Heart left ventricle (tissue), 16 donors: Measurements from ENCODE around the gene TUSC1. TPM values are rescaled to one million over a fixed set of nuclear protein-coding genes. Genes with fewer than 3 reads are reported as not detected.
A peak's percentile ranks its signal among the peaks of the same experiment; 100 is the strongest.

Experiments used
- ATAC-seq, 4 donors: fragments of 200-7000 bp; cut with Tn5 transposase; one replicate each; pipeline ENCODE4 v1.9.1; 2020 to 2022; ENCODE audit warnings: moderate library complexity in 4 of 4, mild to moderate bottlenecking in 3 of 4, moderate number of reproducible peaks in 1 of 4
- DNase-seq, 5 donors: peaks; one replicate each; pipeline ENCODE4 v3.0.0-alpha.2; 2020
- H3K27ac ChIP-seq, 12 donors: fragments of 200-600 bp; sonication (generic) in 4 of 12; one replicate each; pipeline versions ENCODE4 v1.5.0 to v1.8.0; 2016 to 2022; ENCODE audit warnings: mild to moderate bottlenecking in 2 of 12
- H3K27me3 ChIP-seq, 9 donors: fragments of 200-600 bp; sonication (generic) in 2 of 9; one replicate each; pipeline versions ENCODE4 v1.5.1 to v1.8.0; 2016 to 2022; ENCODE audit warnings: mild to moderate bottlenecking in 3 of 9
- H3K36me3 ChIP-seq, 9 donors: fragments of 200-600 bp; sonication (generic) in 2 of 9; one replicate each; pipeline versions ENCODE4 v1.5.0 to v1.8.0; 2018 to 2022; ENCODE audit warnings: mild to moderate bottlenecking in 2 of 9
- H3K4me1 ChIP-seq, 12 donors: fragments of 200-600 bp; sonication (generic) in 4 of 12; one replicate each; pipeline versions ENCODE4 v1.5.0 to v1.8.0; 2016 to 2022; ENCODE audit warnings: mild to moderate bottlenecking in 3 of 12
- H3K4me3 ChIP-seq, 12 donors: fragments of 200-600 bp; sonication (generic) in 4 of 12; one replicate each; pipeline versions ENCODE4 v1.5.0 to v1.8.0; 2017 to 2022; ENCODE audit warnings: mild to moderate bottlenecking in 9 of 12, moderate library complexity in 4 of 12
- H3K9me3 ChIP-seq, 12 donors: fragments of 200-600 bp; sonication (generic) in 4 of 12; one replicate each; pipeline versions ENCODE4 v1.5.0 to v1.8.0; 2016 to 2022; ENCODE audit warnings: mild to moderate bottlenecking in 1 of 12
- POLR2A ChIP-seq, 2 donors: fragments of 450-650 bp; IDR thresholded peaks; one replicate each; pipeline ENCODE4 v1.6.1; 2017; ENCODE audit warnings: antibody characterized with exemption in 2 of 2, mild to moderate bottlenecking in 2 of 2, moderate library complexity in 2 of 2
- WGBS, 4 donors: extraction: QIAGEN DNeasy Blood & Tissue Kit in 2 of 4; methylation state at CpG; one replicate each; pipeline versions ENCODE4 v1.1.5 to v1.1.7; 2013 to 2018; 5-methylcytosine and 5-hydroxymethylcytosine counted together
- intact Hi-C, 10 donors: fragments of 100-400 bp; cut with DNase I; formaldehyde crosslinking; loops; one replicate each; pipeline versions ENCODE4 v1.11.1 to v1.14.2; 2022
- long read RNA-seq, 3 donors: library from polyadenylated mRNA; unstranded; transcript quantifications; one replicate each; pipeline ENCODE4 v2.0.0, GENCODE V29; 2020 to 2021
- polyA plus RNA-seq, 2 donors: library from polyadenylated mRNA; stranded (reverse); fragments of 200-250 nt; gene quantifications; one replicate each; pipeline ENCODE4 v1.2.3, GENCODE V29; 2013
- total RNA-seq, 9 donors: library from RNA; depleted of rRNA in 2 of 9; stranded (reverse); fragments of >200 nt in 2 of 9; fragmentation: NEBNext Ultra II Directional in 3 of 9; extraction: Animal tissue kit (Norgen Biotek cat#: 25700) in 3 of 9; gene quantifications; one replicate each; pipeline versions ENCODE4 v1.1.0 to v1.2.4, GENCODE V29; 2016 to 2023
- TF ChIP-seq, protein P1 (sequence below), 12 donors: fragments of 200-600 bp; sonication (generic) in 4 of 12; IDR thresholded peaks; one replicate each; pipeline versions ENCODE4 v1.5.0 to v1.8.0; 2018 to 2022; ENCODE audit warnings: antibody characterized with exemption in 12 of 12, mild to moderate bottlenecking in 5 of 12
- donor health status: ischemic (EF 13 %, LVEDD 7.1; RV severe dilation, severe dysfunction).
- donor health status: healthy with polysubstance abuse.
- donor health status: DM: no; HTN: yes; CAD: no.
- donor health status: DM: no; HTN: no; CAD: no.
- donor health status: ischemic (EF 25% LVEDD 6.9; RV normal size, moderate dysfunction).
- donor health status: ischemic (EF 25% LVEDD 5.7; RV mildly dilated, moderate dysfunction).
- donor health status: healthy.
- donor health status: DM: yes; HTN: yes; CAD: no.
- donor health status: ischemic (EF 35%, LVEDD 5.7; RV mildly dilated, moderate dysfunction).
- donor health status: nonischemic (EF 11% LVEDD 7.7; RV severe dilation, severe dysfunction).
- donor health status: DM: yes; HTN: yes; CAD: no.
- donor health status: PGD.
- donor health status: ischemic (EF 29% LVEDD 5.4; RV normal size, mild dysfunction).
- donor health status: nonischemic (EF 23%, LVEDD 6.1; RV moderate dilation, normal function).

The TUSC1 gene
- total RNA-seq = 10 to 100 TPM in 4 of 9 donors, 1 to 10 TPM in 5; 8.2 to 21.6 (median 8.8) TPM
- 10 to 100 TPM in 1 of 2 donors, 1 to 10 TPM in 1; 6.5 to 13.1 TPM for polyA plus RNA-seq
- long read RNA-seq, donor 1, transcript TUSC1-201 (1 exons, 2,052 nt) = major isoform, 33 of 33 reads
- long read RNA-seq, donor 1, partial matches to known transcripts = 0 of 33 reads
- long read RNA-seq, donor 1, other reads (novel, unspliced or antisense) = 0 of 33 reads
- long read RNA-seq, donor 2, transcript TUSC1-201 (1 exons, 2,052 nt) = major isoform, 7 of 7 reads
- long read RNA-seq, donor 2, partial matches to known transcripts = 0 of 7 reads
- long read RNA-seq, donor 2, other reads (novel, unspliced or antisense) = 0 of 7 reads
- long read RNA-seq, donor 3, transcript TUSC1-201 (1 exons, 2,052 nt) = major isoform, 28 of 28 reads
- long read RNA-seq, donor 3, partial matches to known transcripts = 0 of 28 reads
- long read RNA-seq, donor 3, other reads (novel, unspliced or antisense) = 0 of 28 reads

DNA sequence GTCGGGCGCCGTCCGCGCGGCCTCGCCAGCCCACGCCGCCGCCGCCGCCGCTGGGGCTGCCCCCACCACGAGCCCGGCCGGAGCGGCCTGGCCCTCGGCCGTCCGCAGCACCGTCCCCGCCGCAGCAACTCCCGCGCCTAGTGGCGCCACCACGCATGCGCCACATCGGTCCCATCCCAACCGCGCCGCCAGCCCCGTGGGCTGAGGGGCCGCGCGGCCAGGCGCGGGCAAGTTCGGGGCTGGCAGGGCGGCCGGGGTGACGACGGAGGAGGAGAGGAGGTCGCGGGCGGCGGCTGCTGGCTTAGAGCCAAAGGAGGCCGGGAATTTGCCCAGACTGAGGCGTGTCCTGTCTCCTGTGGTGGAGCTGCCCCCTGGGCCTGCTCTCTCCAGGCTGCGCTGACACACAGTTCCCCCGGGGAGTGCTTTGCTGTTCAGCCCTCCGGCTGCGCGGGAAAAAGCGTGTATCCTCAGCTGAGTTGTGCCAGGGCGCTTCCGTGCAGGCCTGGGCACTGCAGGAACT lies at the start of gene TUSC1:
Gene TUSC1, minus strand, starts transcription at position 298 of the 520 bp plus-strand sequence. Its CDS starts 132 bp downstream, at position 166.
- 0 to 1% (median 0%) methylated on average over 7 to 57 of the region's 57 CpGs for WGBS, 4 donors
- Histone ChIP-seq H3K36me3 (no peaks in the 10 kb centered on the region), H3K27ac (peak within 1 kb of the TSS; percentile 93 to 100 (median 96)), H3K27me3 (no peaks in the 10 kb centered on the region), H3K9me3 (peaks cover 0 to 2% (median 0%) of the 10 kb centered on the region in 12 donors), H3K4me1 (peaks cover 0 to 24% (median 9%) of the 10 kb centered on the region in 12 donors), H3K4me3 (peak within 1 kb of the TSS; percentile 63 to 98 (median 88))
- peak; percentile 79 to 91 (median 86) for ATAC-seq
- intact Hi-C loops = no loop called here
- TF ChIP-seq POLR2A (IDR thresholded peaks at IDR 0.05) = peak in 1 of 2 donors; percentile 38
- TF ChIP-seq, protein P1, sequence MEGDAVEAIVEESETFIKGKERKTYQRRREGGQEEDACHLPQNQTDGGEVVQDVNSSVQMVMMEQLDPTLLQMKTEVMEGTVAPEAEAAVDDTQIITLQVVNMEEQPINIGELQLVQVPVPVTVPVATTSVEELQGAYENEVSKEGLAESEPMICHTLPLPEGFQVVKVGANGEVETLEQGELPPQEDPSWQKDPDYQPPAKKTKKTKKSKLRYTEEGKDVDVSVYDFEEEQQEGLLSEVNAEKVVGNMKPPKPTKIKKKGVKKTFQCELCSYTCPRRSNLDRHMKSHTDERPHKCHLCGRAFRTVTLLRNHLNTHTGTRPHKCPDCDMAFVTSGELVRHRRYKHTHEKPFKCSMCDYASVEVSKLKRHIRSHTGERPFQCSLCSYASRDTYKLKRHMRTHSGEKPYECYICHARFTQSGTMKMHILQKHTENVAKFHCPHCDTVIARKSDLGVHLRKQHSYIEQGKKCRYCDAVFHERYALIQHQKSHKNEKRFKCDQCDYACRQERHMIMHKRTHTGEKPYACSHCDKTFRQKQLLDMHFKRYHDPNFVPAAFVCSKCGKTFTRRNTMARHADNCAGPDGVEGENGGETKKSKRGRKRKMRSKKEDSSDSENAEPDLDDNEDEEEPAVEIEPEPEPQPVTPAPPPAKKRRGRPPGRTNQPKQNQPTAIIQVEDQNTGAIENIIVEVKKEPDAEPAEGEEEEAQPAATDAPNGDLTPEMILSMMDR (IDR thresholded peaks at IDR 0.05) = peak in 4 of 12 donors; percentile 9 to 26 (median 22)
- peak; percentile 83 to 90 (median 87) for DNase-seq

DNA sequence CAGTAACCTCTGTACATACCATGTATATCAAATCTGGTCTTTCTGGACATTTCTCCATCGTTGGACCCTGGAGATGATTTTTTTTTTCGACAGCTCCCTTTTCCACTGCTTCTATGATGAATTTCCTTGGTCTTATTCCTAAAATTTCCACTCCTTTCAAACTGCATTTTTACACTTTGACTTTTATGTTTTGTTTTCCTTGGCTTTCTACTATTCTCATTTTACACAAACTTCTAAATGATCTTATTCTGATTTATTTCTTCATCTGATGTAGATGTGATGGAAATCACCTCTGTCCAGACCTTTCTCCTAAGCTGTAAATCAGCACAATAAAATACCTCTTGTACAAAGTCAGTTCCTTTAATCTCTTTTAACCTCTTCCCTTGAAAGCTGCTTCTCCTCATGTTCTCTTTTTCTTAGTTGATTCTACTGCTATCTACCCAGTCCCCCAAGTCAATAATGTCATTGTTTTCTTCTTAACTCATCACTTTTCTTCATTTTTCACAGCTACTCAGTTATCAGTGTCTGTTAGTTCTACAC lies 48.7 kb upstream of the TUSC1 start:
- DNase-seq (no peak), ATAC-seq (no peak)
- no peak overlapping the region for H3K27ac ChIP-seq
- H3K27me3 ChIP-seq = no peaks in the 10 kb centered on the region
- no peaks in the 10 kb centered on the region for H3K4me1 ChIP-seq
- 43 to 52% (median 48%) methylated on average over 2 of the region's 2 CpGs for WGBS, 4 donors
- intact Hi-C loops = no loop called here
- no peaks in the 10 kb centered on the region for H3K36me3 ChIP-seq
- peaks cover 0 to 5% (median 0%) of the 10 kb centered on the region in 12 donors for H3K9me3 ChIP-seq
- TF ChIP-seq POLR2A (IDR thresholded peaks at IDR 0.05) = no peak
- TF ChIP-seq, protein P1 (IDR thresholded peaks at IDR 0.05) = no peak
- no peak overlapping the region for H3K4me3 ChIP-seq

DNA sequence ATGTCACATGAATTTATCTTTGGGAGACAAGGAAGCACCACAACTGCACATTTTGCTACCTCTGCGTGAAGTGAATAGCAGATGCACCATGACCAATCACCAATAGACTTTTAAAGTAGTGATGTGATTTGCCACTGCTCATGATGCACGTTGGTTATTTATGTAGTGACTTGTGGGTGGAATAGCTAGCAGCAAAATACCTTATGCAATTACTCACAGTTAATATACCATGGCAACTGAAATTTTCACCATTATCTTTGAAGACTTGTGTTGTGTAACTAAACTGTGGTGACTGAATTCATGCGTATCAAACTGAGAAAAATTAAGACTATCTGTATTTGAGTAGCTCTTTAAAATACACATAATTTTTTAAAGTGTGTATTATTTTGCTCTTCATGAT lies 46.2 kb upstream of the TUSC1 start:
- no peak for DNase-seq
- Histone ChIP-seq H3K36me3 (no peaks in the 10 kb centered on the region), H3K27me3 (no peaks in the 10 kb centered on the region), H3K9me3 (no peaks in the 10 kb centered on the region), H3K4me1 (no peaks in the 10 kb centered on the region), H3K4me3 (no peak overlapping the region), H3K27ac (no peak overlapping the region)
- intact Hi-C loops = no loop called here
- no peak for TF ChIP-seq POLR2A (IDR thresholded peaks at IDR 0.05)
- TF ChIP-seq, protein P1 (IDR thresholded peaks at IDR 0.05) = no peak
- ATAC-seq = no peak
- 84 to 92% (median 88%) methylated on average over 3 of the region's 3 CpGs for WGBS, 4 donors
